B cell (primary cell): ENCODE measurements around the gene CUL1. TPM values are rescaled to one million over a fixed set of nuclear protein-coding genes. Genes with fewer than 3 reads are reported as not detected.

Source experiments
- ATAC-seq: fragments of 200-7000 bp; cut with Tn5 transposase; one replicate; pipeline ENCODE4 v1.10.0; 2021; ENCODE audit warnings: low read depth, mild to moderate bottlenecking, moderate number of reproducible peaks, moderate library complexity
- CTCF ChIA-PET: fragments of 350-600 bp; sonication (Branson Sonifier 250); formaldehyde crosslinking; loops from one replicate; lab custom pipeline; 2021; ENCODE audit warnings: antibody characterized with exemption, inconsistent platforms; lab: Charles Lee
- POLR2A ChIA-PET: fragments of 350-600 bp; sonication (Branson Sonifier 250); formaldehyde crosslinking; loops from one replicate; lab custom pipeline; 2021; ENCODE audit warnings: antibody characterized with exemption; lab: Charles Lee
- DNase-seq: peaks from one replicate; pipeline ENCODE4 v3.0.0; 2013
- H2AFZ ChIP-seq: 2 replicates; pipeline ENCODE4 v1.6.1; 2012; ENCODE audit warnings: mild to moderate bottlenecking, low read depth, low read length; ENCODE audit not compliant: insufficient read depth, poor library complexity, severe bottlenecking
- H3K27ac ChIP-seq, 2 donors: 1 replicate in 1 of 2; 2 replicates in 1 of 2; pipeline ENCODE4 v1.5.1; 2012 to 2013; ENCODE audit warnings: low read length in 2 of 2, mild to moderate bottlenecking in 2 of 2, moderate library complexity in 1 of 2
- H3K27me3 ChIP-seq, 4 experiments: fragments of 200-600 bp in 1 of 4; sonication (generic) in 1 of 4; replicated peaks in 1 of 4; 1 replicate in 2 of 4; 2 replicates in 2 of 4; pipeline versions ENCODE4 v1.6.1 to v1.7.0; 2013 to 2016; ENCODE audit warnings: low read length in 3 of 4, mild to moderate bottlenecking in 2 of 4, mixed read lengths in 1 of 4, moderate library complexity in 1 of 4; ENCODE audit not compliant: insufficient read depth in 4 of 4, control insufficient read depth in 3 of 4; ENCODE audit errors: control extremely low read depth in 1 of 4
- H3K36me3 ChIP-seq, 2 experiments: replicated peaks in 1 of 2; 1 replicate in 1 of 2; 2 replicates in 1 of 2; pipeline versions ENCODE4 v1.6.1 to v1.7.1; 2013; ENCODE audit warnings: low read length in 1 of 2; ENCODE audit not compliant: insufficient read depth in 2 of 2, control insufficient read depth in 1 of 2; ENCODE audit errors: control extremely low read depth in 1 of 2, extremely low read depth in 1 of 2
- H3K4me1 ChIP-seq, 2 donors: fragments of 200-600 bp in 1 of 2; sonication (generic) in 1 of 2; 1 replicate in 1 of 2; 2 replicates in 1 of 2; pipeline versions ENCODE4 v1.5.1 to v1.6.1; 2013 to 2017; ENCODE audit warnings: low read length in 2 of 2; ENCODE audit not compliant: control insufficient read depth in 2 of 2, insufficient read depth in 2 of 2
- H3K4me2 ChIP-seq: replicated peaks from 2 replicates; pipeline ENCODE3; 2012; ENCODE audit warnings: mild to moderate bottlenecking, low read depth, low read length; ENCODE audit not compliant: poor library complexity, severe bottlenecking
- H3K4me3 ChIP-seq, 5 experiments: fragments of 200-600 bp in 1 of 5; sonication (generic) in 1 of 5; 1 replicate in 3 of 5; 2 replicates in 2 of 5; pipeline versions ENCODE4 v1.5.1 to v1.7.0; 2011 to 2016; ENCODE audit warnings: low read length in 4 of 5, mild to moderate bottlenecking in 4 of 5, low read depth in 2 of 5, control low read depth in 1 of 5, moderate library complexity in 1 of 5; ENCODE audit not compliant: insufficient read depth in 1 of 5; ENCODE audit errors: control extremely low read depth in 1 of 5, extremely low read depth in 1 of 5
- H3K79me2 ChIP-seq: fragments of 200-600 bp; sonication (generic); one replicate; pipeline ENCODE4 v1.6.0; 2016; ENCODE audit warnings: low read length; ENCODE audit not compliant: control insufficient read depth, insufficient read depth
- H3K9ac ChIP-seq: fragments of 200-600 bp; sonication (generic); 2 replicates; pipeline ENCODE4 v1.6.1; 2017; ENCODE audit warnings: mild to moderate bottlenecking, low read length, moderate library complexity
- H3K9me3 ChIP-seq, 3 donors: one replicate each; pipeline versions ENCODE4 v1.6.1 to v1.7.1; 2013; ENCODE audit warnings: low read length in 2 of 3; ENCODE audit not compliant: control insufficient read depth in 2 of 3, insufficient read depth in 1 of 3; ENCODE audit errors: control extremely low read depth in 1 of 3
- H4K20me1 ChIP-seq: 2 replicates; pipeline ENCODE4 v1.6.0; 2012; ENCODE audit warnings: mild to moderate bottlenecking, low read length; ENCODE audit not compliant: insufficient read depth, control insufficient read depth, poor library complexity, severe bottlenecking
- H3K27ac Mint-ChIP-seq: one replicate; pipeline ENCODE4 v1.8.0; 2021; ENCODE audit warnings: mixed read lengths
- H3K27me3 Mint-ChIP-seq: one replicate; pipeline ENCODE4 v1.8.0; 2021; ENCODE audit warnings: mixed read lengths
- H3K4me1 Mint-ChIP-seq: one replicate; pipeline ENCODE4 v1.8.0; 2021; ENCODE audit warnings: mixed read lengths
- H3K4me3 Mint-ChIP-seq: one replicate; pipeline ENCODE4 v1.8.0; 2021; ENCODE audit warnings: mixed read lengths
- H3K9me3 Mint-ChIP-seq: one replicate; pipeline ENCODE4 v1.8.0; 2022; ENCODE audit warnings: mixed read lengths; ENCODE audit not compliant: insufficient read depth
- CTCF ChIP-seq: fragments of 200-600 bp; IDR thresholded peaks from one replicate; pipeline ENCODE4 v1.8.0; 2022; ENCODE audit warnings: antibody characterized with exemption, mild to moderate bottlenecking
- EZH2 ChIP-seq: IDR thresholded peaks from 2 replicates; pipeline ENCODE4 v1.6.1; 2012; ENCODE audit warnings: borderline replicate concordance, low read depth, mild to moderate bottlenecking, moderate library complexity, low read length; ENCODE audit not compliant: insufficient read depth, poor library complexity, severe bottlenecking
- WGBS: methylation state at CpG from one replicate; pipeline ENCODE4 v1.1.5; 2013; ENCODE audit warnings: missing lambda C conversion rate; ENCODE audit not compliant: insufficient coverage; 5-methylcytosine and 5-hydroxymethylcytosine counted together
- intact Hi-C: fragments of 100-400 bp; cut with micrococcal nuclease; formaldehyde crosslinking; loops from one replicate; pipeline ENCODE4 v1.10.0; 2022
- polyA plus RNA-seq: library from polyadenylated mRNA; depleted of rRNA; stranded (reverse); fragments of >200 nt; gene quantifications from 2 replicates; pipeline ENCODE4 v1.2.3, GENCODE V29; 2012
- total RNA-seq, 2 donors: library from RNA; stranded (reverse); fragments of 120-200 nt in 1 of 2; gene quantifications; 1 replicate in 1 of 2; 2 replicates in 1 of 2; pipeline versions ENCODE4 v1.2.3 to v1.2.4, GENCODE V29; 2013 to 2022

CUL1 gene
- total and polyA plus RNA-seq, 2 donors (not counting 1 experiment from before 2014, with no cell fraction given) = 26.9 to 51.1 TPM

GRCh38 chr7:148706368-148706767 is 7.7 kb downstream of the CUL1 start:
- CTCF ChIA-PET = no interaction called here
- H3K4me1 Mint-ChIP-seq = peaks cover 73% of the 10 kb centered on the region

More at GRCh38 chr7:148706368-148706767, 7.7 kb downstream of the CUL1 start:
- no peak overlapping the region for H3K27ac Mint-ChIP-seq
- Histone ChIP-seq H3K4me1 (peaks cover 21 to 25% of the 10 kb centered on the region in 2 donors), H3K79me2 (peaks cover 99% of the 10 kb centered on the region), H4K20me1 (peaks cover 96% of the 10 kb centered on the region), H3K27ac (no peak overlapping the region), H3K4me2 (no peak overlapping the region), H3K27me3 (no peaks in the 10 kb centered on the region), H3K36me3 (peaks cover 0 to 3% of the 10 kb centered on the region in 2 experiments), H3K9me3 (no peaks in the 10 kb centered on the region), H2AFZ (no peak overlapping the region), H3K9ac (no peak overlapping the region), H3K4me3 (no peak overlapping the region)
- DNase-seq (no peak), ATAC-seq (no peak)
- no peak for TF ChIP-seq EZH2
- TF ChIP-seq CTCF = no peak
- no peaks in the 10 kb centered on the region for H3K9me3 Mint-ChIP-seq
- intact Hi-C loops = no loop called here
- POLR2A ChIA-PET = no interaction called here
- no CpG with 5 or more reads among the region's 5 CpGs for WGBS
- H3K4me3 Mint-ChIP-seq = no peak overlapping the region
- H3K27me3 Mint-ChIP-seq = no peaks in the 10 kb centered on the region
